ENCODE data around the gene LSM4. TPM values are rescaled to one million over a fixed set of nuclear protein-coding genes. Genes with fewer than 3 reads are reported as not detected.

LSM4 gene
- total and polyA plus RNA-seq, 2 donors (not counting 3 experiments of a cell fraction or from before 2014, with no cell fraction given): 118 to 119 TPM

DNA sequence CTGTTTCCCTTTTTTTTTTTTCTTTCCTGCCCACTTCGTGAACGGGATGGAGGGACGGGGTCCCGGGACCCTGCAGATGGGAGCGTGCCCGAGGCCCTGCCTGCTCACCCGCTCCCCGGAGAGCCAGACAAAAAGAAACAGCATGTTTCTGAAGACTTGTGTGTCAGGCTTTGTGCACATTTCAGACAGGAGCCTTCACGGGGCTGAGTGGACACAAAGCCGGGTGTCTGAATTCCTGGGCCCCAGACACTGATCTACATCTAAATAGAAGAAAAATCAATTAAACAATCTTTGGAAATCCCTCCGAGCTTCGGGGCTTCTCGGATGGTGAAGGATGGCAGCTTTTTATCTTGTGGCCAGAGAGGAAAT lies 21.7 kb upstream of the LSM4 start:
- ChIA-PET CTCF (interaction anchor here (0.9 kb wide), 1 partner anchor 66 kb away, joined by 3 read pairs; no protein-coding TSS in a partner anchor), POLR2A (interaction anchor here (0.7 to 1.0 kb wide), 2 partner anchors 41 to 126 kb away, joined by 3 read pairs; partner anchors contain the start of gene GDF15)
- no peak overlapping the region for H3K27ac ChIP-seq (ENCODE audit: insufficient read depth, low read depth, low read length)
- H3K79me2 ChIP-seq (ENCODE audit: control insufficient read depth, insufficient read depth, low read length): no peaks in the 10 kb centered on the region
- no peak overlapping the region for H3K4me2 ChIP-seq (ENCODE audit: insufficient read depth, low read length)
- no peak overlapping the region for H2AFZ ChIP-seq (ENCODE audit: low read depth, low read length)
- H3K4me3 ChIP-seq (replicated peaks in 1 of 3; ENCODE audit: insufficient read depth in 1 of 3, low read depth in 1 of 3, low read length in 3 of 3): no peak overlapping the region
- TF ChIP-seq POLR2A (IDR thresholded peaks at IDR 0.05; ENCODE audit: low read depth, low read length): no peak
- TF ChIP-seq, protein P1, sequence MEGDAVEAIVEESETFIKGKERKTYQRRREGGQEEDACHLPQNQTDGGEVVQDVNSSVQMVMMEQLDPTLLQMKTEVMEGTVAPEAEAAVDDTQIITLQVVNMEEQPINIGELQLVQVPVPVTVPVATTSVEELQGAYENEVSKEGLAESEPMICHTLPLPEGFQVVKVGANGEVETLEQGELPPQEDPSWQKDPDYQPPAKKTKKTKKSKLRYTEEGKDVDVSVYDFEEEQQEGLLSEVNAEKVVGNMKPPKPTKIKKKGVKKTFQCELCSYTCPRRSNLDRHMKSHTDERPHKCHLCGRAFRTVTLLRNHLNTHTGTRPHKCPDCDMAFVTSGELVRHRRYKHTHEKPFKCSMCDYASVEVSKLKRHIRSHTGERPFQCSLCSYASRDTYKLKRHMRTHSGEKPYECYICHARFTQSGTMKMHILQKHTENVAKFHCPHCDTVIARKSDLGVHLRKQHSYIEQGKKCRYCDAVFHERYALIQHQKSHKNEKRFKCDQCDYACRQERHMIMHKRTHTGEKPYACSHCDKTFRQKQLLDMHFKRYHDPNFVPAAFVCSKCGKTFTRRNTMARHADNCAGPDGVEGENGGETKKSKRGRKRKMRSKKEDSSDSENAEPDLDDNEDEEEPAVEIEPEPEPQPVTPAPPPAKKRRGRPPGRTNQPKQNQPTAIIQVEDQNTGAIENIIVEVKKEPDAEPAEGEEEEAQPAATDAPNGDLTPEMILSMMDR (IDR thresholded peaks at IDR 0.05; ENCODE audit: extremely low read depth in 1 of 2, insufficient read depth in 1 of 2, low read depth in 1 of 2, low read length in 2 of 2): no peak
- TF ChIP-seq JUN (IDR thresholded peaks at IDR 0.05; ENCODE audit: borderline replicate concordance, insufficient read depth, insufficient read length, low read depth): no peak
- no peak for TF ChIP-seq POLR2AphosphoS5 (IDR thresholded peaks at IDR 0.05; ENCODE audit: insufficient read depth, low read depth, low read length)
- no peak for TF ChIP-seq GATA2 (IDR thresholded peaks at IDR 0.05; ENCODE audit: insufficient read depth, insufficient read length, low read depth, low read length)
- TF ChIP-seq EZH2 (IDR thresholded peaks at IDR 0.05; ENCODE audit: borderline replicate concordance, low read depth, low read length, severe bottlenecking): no peak
- TF ChIP-seq MYC (IDR thresholded peaks at IDR 0.05; ENCODE audit: low read depth, low read length): no peak
- TF ChIP-seq, protein P2, sequence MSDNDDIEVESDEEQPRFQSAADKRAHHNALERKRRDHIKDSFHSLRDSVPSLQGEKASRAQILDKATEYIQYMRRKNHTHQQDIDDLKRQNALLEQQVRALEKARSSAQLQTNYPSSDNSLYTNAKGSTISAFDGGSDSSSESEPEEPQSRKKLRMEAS (IDR thresholded peaks at IDR 0.05; ENCODE audit: insufficient read depth, insufficient read length): no peak
- no peaks in the 10 kb centered on the region for H4K20me1 ChIP-seq (replicated peaks; ENCODE audit: control insufficient read depth, extremely low read depth, insufficient read depth, low read length)
- H3K9ac ChIP-seq (replicated peaks; ENCODE audit: extremely low read depth, insufficient read depth, low read length): no peak overlapping the region
- DNase-seq (ENCODE audit: low read depth, low spot score) (no peak), FAIRE-seq (no peak)
- no peaks in the 10 kb centered on the region for H3K9me3 ChIP-seq (replicated peaks; ENCODE audit: control insufficient read depth, insufficient read depth, low read length)
- intact Hi-C loops (cut with micrococcal nuclease) (loop anchor here (5.0 kb wide), 1 partner anchor 67 kb away; no protein-coding TSS in a partner anchor), dilution Hi-C loops (cut with MboI; ENCODE audit: extremely low pct_ligation_motif_present, low sequenced_read_pairs) (no loop called here)
- H3K4me1 ChIP-seq (ENCODE audit: control insufficient read depth, extremely low read depth, insufficient read depth, low read length): peaks cover 11% of the 10 kb centered on the region
- no peaks in the 10 kb centered on the region for H3K9me1 ChIP-seq (replicated peaks; ENCODE audit: control insufficient read depth, extremely low read depth, insufficient read depth, low read length)
- no peaks in the 10 kb centered on the region for H3K36me3 ChIP-seq (ENCODE audit: control insufficient read depth in 2 of 2, extremely low read depth in 1 of 2, insufficient read depth in 2 of 2, low read length in 2 of 2)
- H3K27me3 ChIP-seq (ENCODE audit: control insufficient read depth in 2 of 2, insufficient read depth in 2 of 2, low read length in 2 of 2): no peaks in the 10 kb centered on the region
- BruUV-seq (replicated peaks): no TSS peak
